ENCODE measurements around the gene PPP2R2D.

The PPP2R2D gene

GRCh38 chr10:131886237-131886636 is 14.6 kb upstream of the PPP2R2D start:
- no peak overlapping the region for H3K4me3 ChIP-seq (ENCODE audit: low read depth, low read length)
- POLR2A ChIA-PET, result no interaction called here
- no peak for DNase-seq (ENCODE audit: low read depth, low spot score)
- TF ChIP-seq CTCF (IDR thresholded peaks at IDR 0.05; ENCODE audit: insufficient read depth, low read length, missing control alignments), result no peak
- CTCF ChIA-PET, result interaction anchor here (0.7 to 2.9 kb wide), 23 partner anchors 9 to 1703 kb away, joined by 3 to 83 read pairs (median 5); no protein-coding TSS in a partner anchor

GRCh38 chr10:131888186-131888604 is 12.6 kb upstream of the PPP2R2D start:
- no peak for DNase-seq (ENCODE audit: low read depth, low spot score)
- POLR2A ChIA-PET, result no interaction called here
- no peak overlapping the region for H3K4me3 ChIP-seq (ENCODE audit: low read depth, low read length)
- no peak for TF ChIP-seq CTCF (IDR thresholded peaks at IDR 0.05; ENCODE audit: insufficient read depth, low read length, missing control alignments)
- CTCF ChIA-PET, result interaction anchor here (1.1 to 1.6 kb wide), 3 partner anchors 12 to 135 kb away, joined by 3 to 8 read pairs (median 4); no protein-coding TSS in a partner anchor

GRCh38 chr10:131889755-131890154 is 11.1 kb upstream of the PPP2R2D start:
- no peak overlapping the region for H3K4me3 ChIP-seq (ENCODE audit: low read depth, low read length)
- ChIA-PET POLR2A (no interaction called here), CTCF (interaction anchor here (0.6 to 1.6 kb wide), 2 partner anchors 10 to 133 kb away, joined by 3 to 4 read pairs; no protein-coding TSS in a partner anchor)

GRCh38 chr10:131890276-131891195 is 10.3 kb upstream of the PPP2R2D start:
- POLR2A ChIA-PET, result no interaction called here
- CTCF ChIA-PET, result interaction anchor here (0.6 to 2.6 kb wide), 2 partner anchors 132 to 133 kb away, joined by 3 to 8 read pairs; no protein-coding TSS in a partner anchor
- TF ChIP-seq CTCF (IDR thresholded peaks at IDR 0.05; ENCODE audit: insufficient read depth, low read length, missing control alignments), result no peak
- no peak for DNase-seq (ENCODE audit: low read depth, low spot score)
- no peak overlapping the region for H3K4me3 ChIP-seq (ENCODE audit: low read depth, low read length)

More at GRCh38 chr10:131889755-131890154, 11.1 kb upstream of the PPP2R2D start:
- no peak for DNase-seq (ENCODE audit: low read depth, low spot score)
- no peak for TF ChIP-seq CTCF (IDR thresholded peaks at IDR 0.05; ENCODE audit: insufficient read depth, low read length, missing control alignments)

- POLR2A ChIA-PET, result no interaction called here
- CTCF ChIA-PET, result interaction anchor here (0.6 to 2.6 kb wide), 2 partner anchors 132 to 134 kb away, joined by 3 to 8 read pairs; no protein-coding TSS in a partner anchor
- DNase-seq (ENCODE audit: low read depth, low spot score), result no peak
Measured at GRCh38 chr10:131891196-131891928, 9.4 kb upstream of the PPP2R2D start.

More at GRCh38 chr10:131891196-131891928, 9.4 kb upstream of the PPP2R2D start:
- H3K4me3 ChIP-seq (ENCODE audit: low read depth, low read length), result no peak overlapping the region
- TF ChIP-seq CTCF (IDR thresholded peaks at IDR 0.05; ENCODE audit: insufficient read depth, low read length, missing control alignments), result no peak
